GM19239 (cell line): ENCODE measurements around the gene SPATA19.

Source experiments
- DNase-seq: peaks from one replicate; pipeline ENCODE4 v3.0.0; 2011; ENCODE audit warnings: low spot score; ENCODE audit not compliant: insufficient read length
- FAIRE-seq: peaks from 2 replicates; lab custom pipeline; 2011; peaks lifted over from hg19 to GRCh38; lab: Jason Lieb, UNC

SPATA19 gene

DNA sequence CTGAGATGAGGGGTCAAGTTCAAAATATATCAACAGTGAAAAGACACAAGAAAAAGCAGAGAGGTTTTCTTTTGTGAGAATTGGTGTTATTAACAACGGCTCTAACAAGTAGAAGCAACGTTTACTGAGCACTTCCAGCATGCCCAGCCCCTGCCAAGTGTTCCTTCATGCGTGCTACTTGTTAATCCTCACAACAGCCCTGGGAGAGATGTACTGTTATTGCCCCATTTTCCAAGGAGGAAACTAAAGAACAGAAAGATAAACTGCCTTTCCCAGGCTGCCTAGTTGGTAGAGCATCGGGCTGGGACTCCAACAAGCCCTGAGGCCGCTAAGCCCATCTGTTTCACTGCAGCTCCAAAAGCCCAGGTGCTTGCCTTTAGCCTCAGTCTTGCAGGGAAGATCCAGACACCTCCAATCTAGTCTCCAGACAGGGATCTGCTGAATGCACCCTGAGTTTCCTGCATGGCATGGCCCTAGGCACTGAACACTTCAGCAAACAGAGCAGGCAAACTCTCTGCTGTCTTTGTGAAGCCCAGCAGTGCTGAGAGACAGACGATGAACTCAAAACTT is 25.5 kb downstream of the SPATA19 start:
- no peak for DNase-seq
- no peak for FAIRE-seq

DNA sequence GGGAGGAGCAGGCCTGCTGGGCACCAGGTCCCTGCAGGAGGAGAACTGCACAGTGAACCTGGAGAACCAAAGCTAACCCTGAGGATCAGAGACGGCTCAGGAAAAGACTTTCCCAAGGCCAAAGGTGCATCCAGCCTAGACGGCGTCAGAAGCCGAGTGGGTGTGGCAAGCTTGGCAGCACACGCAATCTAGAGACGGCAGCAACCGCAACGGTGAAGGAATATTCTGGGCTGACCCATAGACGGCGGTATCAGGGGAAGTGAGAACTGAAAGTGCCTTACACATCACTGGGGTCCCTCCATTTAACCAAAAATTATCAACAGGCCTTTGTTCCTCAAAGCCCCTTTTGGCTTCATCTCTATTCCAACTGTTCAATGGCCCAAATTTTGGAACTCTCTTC is 26.2 kb downstream of the SPATA19 start:
- no peak for DNase-seq
- no peak for FAIRE-seq

DNA sequence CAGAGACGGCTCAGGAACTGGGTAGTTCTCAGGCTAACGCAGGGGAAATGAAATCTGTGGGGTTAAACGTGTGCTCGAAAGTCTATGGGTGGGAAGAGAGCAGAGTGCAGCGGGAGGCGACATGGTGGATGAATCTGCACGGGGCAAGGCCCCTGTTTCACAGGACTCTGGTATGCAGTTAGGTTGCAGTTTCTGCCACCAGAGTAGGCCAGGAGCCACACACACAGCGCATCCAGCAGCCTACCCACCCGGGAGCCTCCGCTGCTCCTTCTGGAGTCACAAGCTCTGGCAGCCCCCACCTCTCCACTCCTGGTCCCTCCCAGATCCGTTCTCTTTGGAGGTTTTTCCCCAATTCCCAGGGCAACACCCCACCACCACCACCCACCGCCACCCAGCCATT is 27.0 kb downstream of the SPATA19 start:
- no peak for DNase-seq
- no peak for FAIRE-seq

DNA sequence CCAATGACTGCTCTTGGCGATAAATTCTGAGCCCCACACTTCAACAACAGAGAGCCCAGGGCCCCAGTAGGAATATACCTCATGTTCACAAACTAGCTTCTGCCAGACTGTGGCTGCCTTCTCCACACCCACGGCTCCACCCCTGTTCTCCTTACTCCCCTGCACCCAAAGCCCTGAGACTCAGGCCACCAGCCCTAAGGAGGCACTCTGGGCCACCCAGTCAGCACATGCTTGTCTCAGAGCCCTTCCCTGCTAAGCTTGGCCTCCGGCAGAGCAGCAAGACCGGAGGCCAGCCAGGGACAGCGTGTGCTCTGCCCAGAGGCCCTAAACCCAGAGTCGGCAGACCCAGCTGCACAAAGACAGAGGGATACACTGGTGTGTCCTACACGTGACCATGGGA is 27.9 kb downstream of the SPATA19 start:
- no peak for FAIRE-seq
- DNase-seq: no peak

DNA sequence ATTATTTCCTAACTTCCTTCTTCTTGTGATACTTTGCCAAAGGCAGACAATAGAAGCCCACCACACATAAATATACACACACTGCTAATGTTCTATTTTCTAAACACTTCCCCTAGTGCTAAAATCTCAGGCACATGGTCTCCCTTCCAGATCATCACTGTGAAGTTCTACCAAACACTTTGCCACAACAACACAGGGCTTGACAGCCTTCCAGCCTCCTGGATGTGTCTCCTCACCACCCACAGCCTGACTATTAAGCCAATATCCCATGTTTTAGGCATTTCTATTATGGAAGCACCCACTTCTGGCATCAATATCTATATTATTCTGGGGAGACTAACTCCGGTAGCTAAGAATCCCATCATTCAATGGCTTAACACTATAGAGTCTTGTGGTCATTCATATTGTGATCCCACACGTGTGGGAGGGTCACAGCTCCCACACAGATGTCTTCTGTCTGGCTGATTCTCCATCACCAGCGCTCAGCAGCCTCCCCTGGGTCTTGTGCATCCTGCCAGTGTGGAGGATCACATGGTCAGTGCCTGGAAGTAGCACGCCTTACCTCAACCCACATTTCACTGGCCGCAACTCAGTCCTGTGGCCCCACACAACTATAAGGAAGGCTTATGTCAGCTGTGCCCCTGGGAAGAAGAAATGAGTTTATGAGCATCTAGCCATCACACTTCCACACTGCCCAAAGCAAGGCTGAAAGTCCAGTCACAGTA is 29.0 kb downstream of the SPATA19 start:
- FAIRE-seq (no peak), DNase-seq (no peak)

DNA sequence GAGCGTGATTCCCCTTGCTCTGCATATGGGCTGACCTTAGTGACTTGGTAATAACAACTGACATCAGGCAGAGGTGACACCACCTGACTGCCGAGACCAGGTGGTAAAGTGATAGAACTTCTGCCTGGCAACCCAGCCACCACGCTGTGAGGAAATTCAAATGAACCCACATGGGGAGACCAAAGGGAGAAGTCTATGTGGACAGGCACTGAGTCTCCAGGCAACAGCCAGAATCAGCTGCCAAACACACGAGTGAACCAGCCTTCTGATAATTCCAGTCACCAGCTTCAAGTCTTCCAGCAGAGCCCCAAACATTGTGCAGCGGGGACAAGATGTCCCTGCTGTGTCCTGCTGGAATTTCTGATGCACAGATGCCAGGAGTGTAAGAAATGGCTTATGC is 29.7 kb downstream of the SPATA19 start:
- FAIRE-seq: no peak
- DNase-seq: no peak

DNA sequence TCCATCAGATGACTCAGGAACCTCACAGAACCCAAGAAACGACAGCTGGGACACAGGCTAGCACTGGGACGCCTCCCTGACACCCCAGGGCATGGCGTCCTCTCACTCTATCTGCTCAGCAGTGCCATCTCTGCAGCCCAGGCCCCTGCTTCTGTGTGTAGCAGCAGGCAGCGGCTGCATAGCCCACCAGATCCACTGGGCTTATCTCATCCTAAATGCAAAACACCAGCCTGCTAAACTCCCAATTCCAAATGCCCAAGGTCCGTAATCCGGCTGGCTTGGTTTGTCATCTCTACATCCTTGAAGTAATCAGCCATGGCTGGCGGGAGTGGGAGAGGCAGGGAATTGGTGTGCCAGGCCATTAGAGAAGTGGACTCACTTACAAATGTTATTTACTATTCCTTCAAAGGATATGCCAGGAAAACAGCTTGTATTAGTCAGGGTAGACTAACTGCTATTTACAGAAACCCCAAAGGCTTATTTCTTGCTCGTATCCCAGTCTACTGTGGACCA is 30.7 kb downstream of the SPATA19 start:
- no peak for FAIRE-seq
- DNase-seq: no peak

DNA sequence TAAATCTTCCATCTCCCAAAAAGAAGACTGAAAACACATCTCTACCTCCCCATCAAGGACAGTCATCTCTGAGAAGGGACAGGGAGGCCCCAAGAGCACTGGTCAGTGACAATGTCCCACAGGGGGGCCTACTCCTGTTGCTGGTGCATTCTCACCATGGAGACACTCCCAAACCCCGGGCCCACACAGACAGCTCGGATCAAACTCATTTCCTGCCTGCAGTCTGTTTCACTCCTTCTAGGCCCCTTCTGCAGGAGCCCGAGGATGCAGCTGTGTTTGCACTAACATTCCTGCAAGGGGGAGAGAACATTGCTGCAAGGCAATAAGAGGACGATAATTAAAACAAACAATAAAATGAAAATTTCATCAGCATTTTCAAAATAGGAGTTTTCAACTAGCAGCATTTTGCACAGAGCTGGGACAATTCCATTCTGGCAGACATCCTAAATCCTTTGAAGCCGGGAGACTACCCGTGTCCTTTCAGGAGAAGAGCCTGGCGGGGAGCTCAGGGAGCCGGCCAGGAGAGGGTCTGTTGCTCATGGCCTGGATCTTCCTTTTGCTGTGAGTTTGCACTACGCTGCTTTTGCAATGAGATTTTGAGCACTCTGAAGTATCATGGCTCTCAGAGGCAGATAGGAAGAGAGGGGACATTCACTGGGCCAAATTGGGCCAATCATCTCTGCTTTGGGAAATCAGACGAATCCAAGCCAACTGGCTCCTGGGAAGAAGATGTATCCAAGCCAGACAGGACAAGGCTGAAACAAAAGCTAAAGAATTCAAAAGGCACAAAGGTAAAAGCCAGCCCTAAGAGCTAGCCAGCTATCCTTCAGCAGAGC is 33.2 kb downstream of the SPATA19 start:
- FAIRE-seq: no peak
- DNase-seq: no peak

DNA sequence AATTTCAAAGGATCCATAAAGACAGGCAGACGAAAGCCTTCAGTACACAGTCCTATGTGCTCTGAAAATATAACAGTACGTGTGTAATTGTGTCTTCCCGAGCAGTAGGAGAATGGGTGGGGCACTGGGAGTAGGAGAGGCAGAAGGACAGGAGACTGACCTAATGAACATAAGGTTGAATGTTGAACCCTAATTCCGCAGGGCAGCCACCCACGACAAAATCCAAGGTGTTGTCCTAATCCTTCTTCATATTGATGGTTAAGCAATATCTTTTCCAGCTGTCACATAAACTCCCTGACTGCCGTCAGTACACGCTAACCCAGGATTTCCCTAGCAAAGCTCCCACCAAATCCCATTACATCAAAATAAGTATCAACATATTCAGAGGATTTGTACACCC is 34.5 kb downstream of the SPATA19 start:
- FAIRE-seq (no peak), DNase-seq (no peak)

DNA sequence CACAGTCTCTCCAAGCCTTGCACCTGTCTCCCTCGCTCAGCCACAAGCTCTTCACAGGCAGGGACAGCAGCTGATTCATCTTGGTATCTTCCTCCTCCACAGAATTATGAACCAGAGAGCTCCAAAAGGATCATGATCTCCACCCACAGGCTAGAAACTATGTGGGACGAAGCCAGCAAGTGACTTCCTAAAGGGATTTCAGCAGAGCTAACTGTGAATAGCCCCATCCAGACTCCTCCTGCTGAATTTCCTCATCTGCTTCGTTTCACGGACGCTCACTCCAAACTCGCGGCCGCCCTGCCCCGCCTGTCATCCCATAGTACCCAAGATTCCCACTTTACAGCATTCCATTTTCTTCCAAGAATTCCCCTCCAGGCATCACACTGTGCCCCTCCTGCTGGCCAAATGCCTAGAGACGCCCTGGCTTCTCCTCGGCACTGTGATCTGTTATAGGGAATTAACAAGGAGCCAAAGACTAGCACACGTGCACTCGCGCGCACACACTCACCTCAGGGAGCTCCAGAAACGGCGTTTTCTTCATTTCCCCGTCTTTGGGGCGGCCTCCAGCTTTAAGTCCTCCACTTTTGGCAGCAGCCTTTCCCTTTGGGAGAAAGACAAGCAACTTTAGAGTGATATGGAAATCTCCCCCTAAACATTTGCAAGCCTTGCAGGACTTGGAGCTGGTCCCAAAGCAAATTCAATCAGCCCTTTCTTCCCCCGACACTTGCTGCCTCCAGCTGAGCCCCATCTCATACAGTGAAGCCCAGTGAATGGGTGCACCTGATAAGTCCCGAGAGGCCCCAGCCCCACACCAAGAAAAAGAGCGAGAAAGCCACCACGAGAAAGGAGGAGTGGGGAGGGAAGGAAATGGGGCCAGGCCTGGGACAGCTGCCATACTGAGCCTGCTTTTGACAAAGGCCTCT is 35.5 kb downstream of the SPATA19 start:
- no peak for DNase-seq
- FAIRE-seq: no peak

DNA sequence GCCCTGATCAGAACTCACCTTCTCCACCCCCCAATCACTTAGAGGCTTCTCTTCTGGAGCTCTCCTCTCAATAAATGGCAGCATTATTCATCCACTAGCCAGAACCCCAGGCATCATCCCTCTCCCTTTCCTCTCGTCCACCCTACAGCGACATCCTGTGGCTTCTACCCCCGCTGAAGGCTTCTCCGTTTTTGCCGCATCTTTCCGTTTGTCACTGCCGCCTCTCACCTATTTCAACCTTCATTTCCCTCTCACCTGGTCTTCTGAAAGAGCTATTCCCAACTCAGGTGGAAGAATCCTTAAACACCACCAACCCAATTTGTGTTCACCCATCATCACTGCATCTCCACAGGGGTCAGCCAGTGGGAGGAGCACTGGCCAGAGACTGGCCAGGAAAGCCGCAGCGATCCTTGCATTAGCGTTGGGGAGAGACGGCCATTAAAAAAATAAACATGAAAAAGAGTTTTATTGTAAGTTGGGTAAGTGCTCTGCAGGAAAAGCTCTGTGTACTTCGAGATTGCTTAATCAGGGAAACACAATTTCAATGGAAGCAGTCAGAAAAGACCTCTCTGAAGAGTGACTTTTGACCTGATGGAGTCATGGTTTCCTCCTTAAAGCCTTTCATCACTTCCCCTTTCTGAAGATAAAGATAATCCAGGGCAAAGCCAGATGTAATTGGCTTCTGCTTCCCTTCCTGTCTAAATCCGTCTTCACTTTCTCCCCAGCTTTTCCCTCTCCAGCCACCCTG is 36.7 kb downstream of the SPATA19 start:
- FAIRE-seq: no peak
- DNase-seq: no peak

DNA sequence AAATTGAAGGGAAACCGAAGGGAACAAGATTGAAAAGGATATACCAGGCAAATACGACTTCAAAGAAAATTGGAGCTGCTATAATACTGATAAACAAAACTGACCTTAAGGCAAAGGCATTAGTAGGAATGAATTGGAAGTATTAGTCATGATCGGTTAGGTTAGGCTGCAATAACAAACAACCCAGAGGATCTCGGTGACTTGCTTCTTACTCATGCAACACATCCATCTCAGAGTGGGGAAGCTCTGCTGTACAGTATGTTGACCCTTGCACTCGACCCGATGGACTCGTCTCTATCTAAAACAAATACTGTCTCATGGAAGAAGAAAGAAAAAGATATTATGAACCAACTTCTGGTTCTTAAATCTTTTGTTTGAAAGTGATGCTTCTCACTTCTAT is 42.3 kb downstream of the SPATA19 start:
- DNase-seq (no peak), FAIRE-seq (peak; percentile 55)

DNA sequence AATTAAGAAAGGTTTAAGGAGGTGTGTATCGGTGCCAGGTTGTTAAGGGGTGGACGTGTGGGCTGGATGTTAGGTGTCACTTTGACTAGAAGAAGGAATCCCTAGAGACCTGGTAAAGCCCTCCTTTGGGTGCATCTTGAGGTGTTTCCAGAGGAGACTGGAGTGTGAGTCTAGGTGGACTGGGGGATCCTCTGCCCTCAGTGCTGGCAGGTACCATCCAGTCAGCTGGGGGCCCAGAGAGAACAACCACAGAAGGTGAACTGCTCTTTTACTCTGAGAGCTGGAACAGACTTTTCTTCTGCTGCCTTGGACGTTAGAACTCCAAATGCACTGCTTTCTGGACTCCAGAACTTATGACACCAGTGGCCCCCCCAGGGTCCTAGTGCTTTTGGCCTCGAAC is 44.0 kb downstream of the SPATA19 start:
- FAIRE-seq: no peak
- DNase-seq: no peak

DNA sequence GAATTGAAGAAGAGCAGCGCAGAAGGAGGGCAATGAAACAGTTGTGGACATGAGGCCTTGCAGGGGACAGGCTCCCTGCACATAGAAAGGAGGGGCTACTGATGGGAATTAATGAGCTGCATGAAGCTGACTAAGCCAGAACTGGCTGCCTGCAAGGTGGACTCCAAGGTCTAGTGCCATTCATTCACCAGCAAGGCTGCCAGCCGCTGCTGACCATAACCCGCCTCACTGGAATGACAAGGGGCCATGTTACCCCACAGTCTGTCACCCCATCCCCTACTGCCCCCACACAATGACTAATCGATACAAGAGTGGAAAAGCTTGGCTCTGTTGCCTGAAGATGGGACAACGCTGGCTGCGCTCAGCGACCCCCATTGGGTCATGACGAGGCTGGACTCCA is 44.6 kb downstream of the SPATA19 start:
- no peak for DNase-seq
- FAIRE-seq: no peak

DNA sequence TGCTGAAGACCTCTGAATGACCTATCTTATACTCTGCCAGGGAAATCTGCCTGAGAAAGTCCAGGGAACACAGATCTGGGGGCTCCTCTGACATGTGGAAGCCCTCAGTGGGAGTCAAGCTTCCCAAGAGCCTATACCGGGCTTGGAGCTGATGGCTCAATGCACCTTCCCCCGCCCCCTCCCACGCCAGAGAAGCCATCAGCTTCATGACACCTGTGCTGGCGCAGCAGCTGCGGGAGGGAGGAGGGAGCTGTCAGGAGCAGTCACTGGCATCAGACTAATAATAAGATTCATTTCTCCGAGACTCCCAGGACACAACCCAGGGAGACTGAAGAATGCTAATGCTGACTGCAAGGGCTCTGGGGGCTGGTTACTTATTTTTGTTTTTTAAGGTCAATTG is 47.8 kb downstream of the SPATA19 start:
- DNase-seq (no peak), FAIRE-seq (no peak)

DNA sequence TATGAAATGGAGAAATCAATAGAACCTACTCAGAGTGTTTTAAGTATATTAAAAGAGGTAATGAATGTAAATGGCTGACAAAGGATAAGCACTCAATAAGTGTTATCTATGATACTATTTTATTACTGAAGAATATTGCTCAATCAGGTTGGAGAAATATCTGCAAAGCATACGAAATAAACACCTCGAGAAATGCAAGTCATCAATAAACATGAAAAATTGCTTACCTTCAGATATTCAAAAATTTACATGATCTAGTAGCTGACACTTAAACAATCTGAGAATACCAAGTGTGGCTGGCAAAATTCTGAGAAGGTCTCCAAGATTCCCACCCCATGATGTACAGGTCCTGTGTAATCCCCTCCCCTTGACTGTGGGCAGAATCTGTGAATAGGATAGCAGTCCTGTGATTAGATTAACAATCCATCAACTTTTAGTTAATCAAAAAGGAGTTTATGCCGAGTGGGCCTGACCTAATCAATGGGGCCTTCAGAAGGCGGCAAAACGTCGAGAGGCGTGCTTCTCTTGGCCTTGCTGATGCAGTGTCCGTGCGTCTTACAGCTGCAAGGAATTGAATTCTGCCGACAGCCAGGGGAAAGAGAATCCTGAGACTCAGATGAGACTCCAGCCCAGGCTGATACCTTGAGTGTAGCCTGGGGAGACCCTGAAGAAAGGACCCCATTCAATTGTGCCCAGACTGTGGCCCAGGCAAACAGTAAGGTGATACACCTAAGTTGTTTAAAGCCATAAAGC is 49.1 kb downstream of the SPATA19 start:
- no peak for DNase-seq
- no peak for FAIRE-seq

DNA sequence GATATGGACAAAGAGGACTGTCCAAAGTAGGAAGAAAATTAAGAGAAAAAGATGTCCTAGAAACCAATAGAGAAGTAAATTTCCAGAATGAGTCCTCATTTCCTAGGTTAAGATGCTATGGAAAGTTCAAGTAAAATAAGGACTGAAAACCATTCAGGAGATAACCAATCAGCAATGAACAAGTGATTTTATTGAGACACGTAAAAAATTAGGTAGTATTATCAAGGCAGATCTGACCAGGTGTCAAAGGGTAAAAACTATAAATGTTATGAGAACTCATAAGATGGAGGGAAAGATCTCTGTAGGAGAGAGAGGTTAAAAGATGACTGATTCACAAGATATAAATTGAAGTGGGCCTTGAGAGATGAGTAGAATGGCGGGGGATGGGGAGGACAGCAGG is 50.2 kb downstream of the SPATA19 start:
- FAIRE-seq: no peak
- DNase-seq: no peak

DNA sequence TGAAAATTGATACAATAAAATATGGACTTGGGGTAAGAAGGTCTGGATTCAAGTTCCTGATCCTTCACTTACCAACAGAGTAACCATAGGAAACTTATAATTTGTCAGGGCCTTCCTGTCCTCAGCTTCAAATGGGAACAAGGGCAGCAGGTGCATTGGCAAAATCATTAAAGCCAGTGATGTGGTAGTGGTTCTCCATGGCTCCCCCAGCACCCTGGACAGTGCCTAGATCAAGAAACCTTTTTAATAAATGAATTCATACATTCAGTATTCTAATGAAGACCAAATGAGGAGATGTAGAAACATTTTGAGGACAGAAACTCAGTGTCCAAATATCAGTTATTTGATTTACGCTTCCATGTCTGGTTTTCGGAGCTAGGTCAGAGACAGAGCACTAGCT is 51.1 kb downstream of the SPATA19 start:
- no peak for FAIRE-seq
- no peak for DNase-seq
